RPMI7951 (cell line): ENCODE data around the gene ELOA2. TPM values are rescaled to one million over a fixed set of nuclear protein-coding genes. Genes with fewer than 3 reads are reported as not detected.
"Not testable (repeated sequence)": the region's sequence is repeated elsewhere in the genome, so short reads cannot be mapped to it uniquely, and the experiment has no call there.

Experiments used
- DNase-seq: peaks from one replicate; pipeline ENCODE4 v3.0.0-alpha.2; 2012; ENCODE audit warnings: low read depth
- total RNA-seq: library from RNA; depleted of rRNA; stranded (reverse); fragments of >200 nt; shearing (Covaris generic); gene quantifications from 2 replicates; pipeline ENCODE4 v1.2.3, GENCODE V29; 2014; rRNA removed

The ELOA2 gene
- total RNA-seq, 1 experiment from 2014 or later = not detected

DNA sequence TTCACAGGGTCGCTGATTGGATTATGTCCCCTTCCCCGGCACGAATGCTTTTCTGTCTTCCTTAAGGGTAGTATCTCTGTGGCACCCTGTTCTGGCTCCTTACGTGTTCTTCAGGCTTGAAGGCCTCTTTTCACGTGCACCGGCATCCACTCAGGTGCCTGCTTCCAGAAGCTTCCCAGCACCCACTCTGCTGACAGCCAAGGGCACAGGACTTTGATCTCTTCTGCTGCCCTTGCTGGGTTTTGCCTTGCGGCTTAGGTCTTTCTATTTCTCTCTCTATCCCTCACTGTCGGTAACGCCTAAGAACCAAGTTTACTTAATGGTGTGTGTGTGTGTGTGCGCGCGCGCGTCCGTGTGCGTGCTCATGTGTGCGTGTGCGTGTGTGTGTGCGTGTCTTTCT is 14.7 kb downstream of the ELOA2 start:
- not testable (repeated sequence) for DNase-seq

DNA sequence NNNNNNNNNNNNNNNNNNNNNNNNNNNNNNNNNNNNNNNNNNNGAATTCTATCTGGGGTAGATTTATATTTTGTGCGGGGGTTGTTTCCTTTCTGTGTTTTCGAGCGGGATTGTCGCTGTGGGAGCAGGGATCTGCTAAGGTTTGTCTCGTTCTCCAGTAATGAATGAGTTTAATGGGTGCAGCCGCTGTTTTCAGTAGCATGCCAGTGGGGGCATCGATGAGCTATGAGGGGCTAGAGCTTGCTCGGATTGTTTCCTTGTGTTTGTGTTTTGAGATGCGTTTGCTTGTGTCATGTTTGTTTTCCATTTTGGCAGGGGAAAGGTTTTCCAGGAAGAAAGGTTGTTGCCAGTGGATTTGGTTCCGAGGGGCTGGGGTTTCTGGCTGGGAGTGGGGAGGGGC is 15.6 kb downstream of the ELOA2 start:
- not testable (repeated sequence) for DNase-seq

Other genes with a start within 250 kb of the ELOA2 start
- 17.2 and 23.8 TPM in 2 replicates for gene PIAS2, start 118.1 kb downstream of the ELOA2 start, total RNA-seq
- 4.3 and 5.8 TPM in 2 replicates for gene KATNAL2, start 118.0 kb downstream of the ELOA2 start, total RNA-seq
- 15.1 and 16.8 TPM in 2 replicates for gene HDHD2, start 114.9 kb upstream of the ELOA2 start, total RNA-seq
- gene IER3IP1, start 140.7 kb upstream of the ELOA2 start, total RNA-seq = 39.5 and 41.3 TPM in 2 replicates
- not detected in 2 replicates for gene SKOR2, start 216.0 kb upstream of the ELOA2 start, total RNA-seq